Caco-2 (cell line): ENCODE data around the gene STON2. TPM values are rescaled to one million over a fixed set of nuclear protein-coding genes. Genes with fewer than 3 reads are reported as not detected.

Experiments used
- BruUV-seq: library from RNA; stranded (reverse); fragments of 400-500 nt; replicated peaks from 2 replicates; lab custom pipeline; 2021; lab: Mats Ljungman, UMichigan
- CTCF ChIA-PET: fragments of 300-600 bp; sonication (Branson Sonifier 250); formaldehyde crosslinking; loops from one replicate; lab custom pipeline; 2022; ENCODE audit warnings: antibody characterized with exemption; lab: Charles Lee
- POLR2A ChIA-PET: fragments of 300-600 bp; sonication (Branson Sonifier 250); formaldehyde crosslinking; loops from one replicate; lab custom pipeline; 2022; ENCODE audit warnings: antibody characterized with exemption; lab: Charles Lee
- DNase-seq, 2 experiments: peaks; one replicate each; pipeline versions ENCODE4 v3.0.0 to v3.0.0-alpha.2; 2020 to 2022
- H3K27me3 ChIP-seq: replicated peaks from 2 replicates; pipeline ENCODE4 v1.6.0; 2011; ENCODE audit warnings: low read length; ENCODE audit not compliant: control insufficient read depth, insufficient read depth
- H3K36me3 ChIP-seq: 2 replicates; pipeline ENCODE4 v1.5.1; 2011; ENCODE audit warnings: low read length; ENCODE audit not compliant: control insufficient read depth, insufficient read depth
- H3K4me1 ChIP-seq: fragments of 250-450 bp; sonication (Bioruptor Pico); 2 replicates; pipeline ENCODE4 v1.5.1; 2020; ENCODE audit warnings: mild to moderate bottlenecking
- H3K4me3 ChIP-seq: 2 replicates; pipeline ENCODE4 v1.5.1; 2011; ENCODE audit warnings: low read depth, mild to moderate bottlenecking, control low read depth, low read length
- H3K9me3 ChIP-seq: fragments of 250-450 bp; sonication (Bioruptor Pico); 2 replicates; pipeline ENCODE4 v1.5.1; 2020; ENCODE audit warnings: mild to moderate bottlenecking, moderate library complexity
- H3K27ac Mint-ChIP-seq: one replicate; pipeline ENCODE4 v1.8.0; 2022; ENCODE audit warnings: mixed read lengths; ENCODE audit not compliant: unreplicated experiment
- H3K27me3 Mint-ChIP-seq: one replicate; pipeline ENCODE4 v1.8.0; 2022; ENCODE audit warnings: mixed read lengths; ENCODE audit not compliant: insufficient read depth, unreplicated experiment
- H3K36me3 Mint-ChIP-seq: one replicate; pipeline ENCODE4 v1.8.0; 2022; ENCODE audit warnings: mild to moderate bottlenecking, mixed read lengths; ENCODE audit not compliant: insufficient read depth, unreplicated experiment
- H3K4me1 Mint-ChIP-seq: one replicate; pipeline ENCODE4 v1.8.0; 2022; ENCODE audit warnings: low read depth, mixed read lengths; ENCODE audit not compliant: unreplicated experiment
- H3K4me3 Mint-ChIP-seq: one replicate; pipeline ENCODE4 v1.8.0; 2022; ENCODE audit warnings: mild to moderate bottlenecking, moderate library complexity, mixed read lengths; ENCODE audit not compliant: unreplicated experiment
- H3K9me3 Mint-ChIP-seq: one replicate; pipeline ENCODE4 v1.8.0; 2022; ENCODE audit warnings: mixed read lengths; ENCODE audit not compliant: unreplicated experiment
- CTCF ChIP-seq, 2 experiments: fragments of 200-600 bp in 1 of 2; IDR thresholded peaks; 1 replicate in 1 of 2; 2 replicates in 1 of 2; pipeline versions ENCODE4 v1.5.1 to v1.8.0; 2011 to 2022; ENCODE audit warnings: antibody characterized with exemption in 1 of 2, control low read depth in 1 of 2, inconsistent platforms in 1 of 2, low read depth in 1 of 2, low read length in 1 of 2, mild to moderate bottlenecking in 1 of 2, moderate library complexity in 1 of 2; ENCODE audit not compliant: insufficient read depth in 1 of 2, severe bottlenecking in 1 of 2, unreplicated experiment in 1 of 2
- intact Hi-C: fragments of 100-400 bp; cut with micrococcal nuclease; formaldehyde crosslinking; loops from one replicate; pipeline ENCODE4 v1.10.0; 2022; ENCODE audit not compliant: unreplicated experiment
- total RNA-seq: library from RNA; stranded (reverse); gene quantifications from 2 replicates; pipeline ENCODE4 v1.2.3, GENCODE V29; 2022

STON2 gene
- total RNA-seq, 1 experiment from 2014 or later, result 43.5 TPM

- H3K4me3 Mint-ChIP-seq, result no peak overlapping the region
- Histone ChIP-seq H3K27me3 (no peaks in the 10 kb centered on the region), H3K4me3 (no peak overlapping the region), H3K36me3 (no peaks in the 10 kb centered on the region; the same call in 1 of the 2 replicates), H3K9me3 (no peaks in the 10 kb centered on the region), H3K4me1 (peaks cover 4% of the 10 kb centered on the region)
- no peak for DNase-seq
- H3K27me3 Mint-ChIP-seq, result no peaks in the 10 kb centered on the region
- H3K27ac Mint-ChIP-seq, result no peak overlapping the region
- peaks cover 11% of the 10 kb centered on the region for H3K36me3 Mint-ChIP-seq
- no peaks in the 10 kb centered on the region for H3K9me3 Mint-ChIP-seq
- peaks cover 13% of the 10 kb centered on the region for H3K4me1 Mint-ChIP-seq
- CTCF ChIA-PET, result no interaction called here
- intact Hi-C loops, result no loop called here
- no peak for TF ChIP-seq CTCF (IDR thresholded peaks at IDR 0.05; ENCODE audit: insufficient read depth in 1 of 2, low read depth in 1 of 2, low read length in 1 of 2, severe bottlenecking in 1 of 2, unreplicated experiment in 1 of 2)
- no TSS peak for BruUV-seq
- POLR2A ChIA-PET, result no interaction called here
These were observed 126.6 kb downstream of the STON2 start for GRCh38 chr14:81273521-81273920.

- H3K9me3 Mint-ChIP-seq, result no peaks in the 10 kb centered on the region
- Histone ChIP-seq H3K4me1 (peaks cover 11% of the 10 kb centered on the region), H3K27me3 (no peaks in the 10 kb centered on the region), H3K4me3 (no peak overlapping the region), H3K9me3 (no peaks in the 10 kb centered on the region), H3K36me3 (no peaks in the 10 kb centered on the region; the same call in 1 of the 2 replicates)
- no peaks in the 10 kb centered on the region for H3K27me3 Mint-ChIP-seq
- BruUV-seq, result no TSS peak
- DNase-seq, result no peak
- TF ChIP-seq CTCF (IDR thresholded peaks at IDR 0.05; ENCODE audit: insufficient read depth in 1 of 2, low read depth in 1 of 2, low read length in 1 of 2, severe bottlenecking in 1 of 2, unreplicated experiment in 1 of 2), result no peak
- peaks cover 14% of the 10 kb centered on the region for H3K36me3 Mint-ChIP-seq
- H3K4me1 Mint-ChIP-seq, result peaks cover 13% of the 10 kb centered on the region
- CTCF ChIA-PET, result interaction anchor here (1.2 kb wide), 1 partner anchor 163 kb away, joined by 4 read pairs; no protein-coding TSS in a partner anchor
- intact Hi-C loops, result no loop called here
- H3K27ac Mint-ChIP-seq, result no peak overlapping the region
- POLR2A ChIA-PET, result no interaction called here
- H3K4me3 Mint-ChIP-seq, result no peak overlapping the region
These were observed 127.8 kb downstream of the STON2 start for GRCh38 chr14:81272317-81272716.

GRCh38 chr14:81269979-81270375, 130.1 kb downstream of the STON2 start:
- no TSS peak for BruUV-seq
- Mint-ChIP-seq H3K9me3 (no peaks in the 10 kb centered on the region), H3K27ac (no peak overlapping the region), H3K36me3 (peaks cover 7% of the 10 kb centered on the region), H3K4me1 (peaks cover 7% of the 10 kb centered on the region), H3K4me3 (no peak overlapping the region), H3K27me3 (no peaks in the 10 kb centered on the region)
- ChIA-PET POLR2A (interaction anchor here (1.1 kb wide), 1 partner anchor 166 kb away, joined by 3 read pairs; no protein-coding TSS in a partner anchor), CTCF (interaction anchor here (0.9 to 2.1 kb wide), 8 partner anchors 9 to 194 kb away, joined by 3 to 43 read pairs (median 3); no protein-coding TSS in a partner anchor)
- DNase-seq, result no peak
- Histone ChIP-seq H3K36me3 (no peaks in the 10 kb centered on the region), H3K4me1 (peaks cover 11% of the 10 kb centered on the region), H3K27me3 (no peaks in the 10 kb centered on the region), H3K4me3 (no peak overlapping the region), H3K9me3 (no peaks in the 10 kb centered on the region)
- intact Hi-C loops, result loop anchor here (1.0 kb wide), 5 partner anchors 33 to 194 kb away; no protein-coding TSS in a partner anchor
- no peak for TF ChIP-seq CTCF (IDR thresholded peaks at IDR 0.05; ENCODE audit: insufficient read depth in 1 of 2, low read depth in 1 of 2, low read length in 1 of 2, severe bottlenecking in 1 of 2, unreplicated experiment in 1 of 2)
